ENCODE results near the gene ICAM4.

ICAM4 gene

GRCh38 chr19:10291554-10292205, 4.9 kb downstream of the ICAM4 start:
- no peak for DNase-seq

GRCh38 chr19:10292206-10292788, 5.5 kb downstream of the ICAM4 start:
- DNase-seq = peak; percentile 81

- DNase-seq = no peak
These were observed 6.3 kb downstream of the ICAM4 start for GRCh38 chr19:10292789-10293636.

GRCh38 chr19:10293637-10294367, 7.0 kb downstream of the ICAM4 start:
- DNase-seq = no peak

- no peak for DNase-seq
These were observed 7.6 kb downstream of the ICAM4 start for GRCh38 chr19:10294368-10294697.

- DNase-seq = peak; percentile 51
These were observed 8.6 kb downstream of the ICAM4 start for GRCh38 chr19:10295305-10295846.

- DNase-seq = no peak
These were observed 9.3 kb downstream of the ICAM4 start for GRCh38 chr19:10295847-10296591.

- DNase-seq = no peak
These were observed 13.0 kb downstream of the ICAM4 start for GRCh38 chr19:10299545-10300458.

GRCh38 chr19:10305139-10305806, 18.5 kb downstream of the ICAM4 start:
- no peak for DNase-seq

- no peak for DNase-seq
These were observed 19.6 kb downstream of the ICAM4 start for GRCh38 chr19:10306327-10306726.

GRCh38 chr19:10309423-10309822, 22.7 kb downstream of the ICAM4 start, which contains the start of gene ZGLP1:
TSS of gene ZGLP1 (minus strand) at chr19:10309815.
- DNase-seq = no peak

- peak; percentile 92 for DNase-seq
These were observed 28.8 kb downstream of the ICAM4 start, which contains the start of gene FDX2 for GRCh38 chr19:10315335-10316214. TSS of gene FDX2 (minus strand) at chr19:10316015. CDS start at chr19:10315996, 19 bp downstream.

- no peak for DNase-seq
These were observed 29.7 kb downstream of the ICAM4 start for GRCh38 chr19:10316229-10317044.

- DNase-seq = no peak
These were observed 30.5 kb downstream of the ICAM4 start for GRCh38 chr19:10317045-10317856.

- DNase-seq = no peak
These were observed 31.2 kb downstream of the ICAM4 start for GRCh38 chr19:10317857-10318462.

- no peak for DNase-seq
These were observed 32.3 kb downstream of the ICAM4 start for GRCh38 chr19:10318807-10319682.
